DOHH2 (cell line): ENCODE measurements around the gene PCBP3.

Source experiments
- H3F3A ChIP-seq: fragments of 200-600 bp; sonication (generic), shearing (Covaris generic); 2 replicates; pipeline ENCODE4 v1.6.0; 2016; ENCODE audit warnings: antibody characterized with exemption, mild to moderate bottlenecking; ENCODE audit not compliant: control insufficient read depth, insufficient read depth
- H3K27ac ChIP-seq: fragments of 200-600 bp; sonication (generic); 2 replicates; pipeline ENCODE4 v1.5.1; 2014; ENCODE audit warnings: low read depth, mild to moderate bottlenecking, low read length, moderate library complexity
- H3K27me3 ChIP-seq: fragments of 200-600 bp; sonication (generic); 2 replicates; pipeline ENCODE4 v1.6.1; 2014; ENCODE audit warnings: mild to moderate bottlenecking, low read length, mixed read lengths; ENCODE audit not compliant: control insufficient read depth
- H3K36me3 ChIP-seq: fragments of 200-600 bp; sonication (generic); 2 replicates; pipeline ENCODE4 v1.6.1; 2014; ENCODE audit warnings: mild to moderate bottlenecking, low read length, moderate library complexity, mixed read lengths; ENCODE audit not compliant: control insufficient read depth
- H3K4me1 ChIP-seq: fragments of 200-600 bp; sonication (generic); 2 replicates; pipeline ENCODE4 v1.6.1; 2014; ENCODE audit warnings: mild to moderate bottlenecking, low read length, mixed read lengths; ENCODE audit not compliant: control insufficient read depth
- H3K4me2 ChIP-seq: fragments of 200-600 bp; sonication (generic); 2 replicates; pipeline ENCODE4 v1.6.0; 2014; ENCODE audit warnings: mild to moderate bottlenecking, low read length, moderate library complexity
- H3K4me3 ChIP-seq: fragments of 200-600 bp; sonication (generic); 2 replicates; pipeline ENCODE4 v1.5.1; 2014; ENCODE audit warnings: mild to moderate bottlenecking, low read length, mixed read lengths
- H3K79me2 ChIP-seq: fragments of 200-600 bp; sonication (generic); 2 replicates; pipeline ENCODE4 v1.6.1; 2014; ENCODE audit warnings: mild to moderate bottlenecking, low read length, mixed read lengths; ENCODE audit not compliant: control insufficient read depth
- H3K9me2 ChIP-seq: fragments of 200-600 bp; sonication (generic); replicated peaks from 2 replicates; pipeline ENCODE4 v1.6.1; 2014; ENCODE audit warnings: mild to moderate bottlenecking, low read length, mixed read lengths; ENCODE audit not compliant: control insufficient read depth
- H3K9me3 ChIP-seq: fragments of 200-600 bp; sonication (generic); 2 replicates; pipeline ENCODE4 v1.6.1; 2014; ENCODE audit warnings: antibody characterized with exemption, low read length, mixed read lengths; ENCODE audit not compliant: control insufficient read depth, insufficient read depth
- H4K20me1 ChIP-seq: fragments of 200-600 bp; sonication (generic); 2 replicates; pipeline ENCODE4 v1.6.0; 2014; ENCODE audit warnings: low read depth, mild to moderate bottlenecking, antibody characterized with exemption, low read length, moderate library complexity; ENCODE audit not compliant: control insufficient read depth, insufficient read depth
- CTCF ChIP-seq: fragments of 200-600 bp; sonication (generic); IDR thresholded peaks from one replicate; pipeline ENCODE4 v1.5.1; 2014; ENCODE audit warnings: antibody characterized with exemption, mild to moderate bottlenecking, low read depth, low read length; ENCODE audit not compliant: poor library complexity, severe bottlenecking
- EZH2phosphoT487 ChIP-seq: fragments of 200-600 bp; sonication (generic); IDR thresholded peaks from 2 replicates; pipeline ENCODE4 v1.6.1; 2017; ENCODE audit warnings: borderline replicate concordance, mild to moderate bottlenecking, antibody characterized with exemption, low read length, moderate library complexity, mixed read lengths

PCBP3 gene

GRCh38 chr21:45887788-45888187 lies 244.3 kb downstream of the PCBP3 start:
- Histone ChIP-seq H3K27me3 (no peaks in the 10 kb centered on the region), H3K9me2 (no peaks in the 10 kb centered on the region), H3F3A (no peaks in the 10 kb centered on the region), H3K36me3 (no peaks in the 10 kb centered on the region), H3K27ac (no peak overlapping the region), H4K20me1 (no peaks in the 10 kb centered on the region), H3K4me1 (no peaks in the 10 kb centered on the region), H3K9me3 (no peaks in the 10 kb centered on the region), H3K79me2 (no peaks in the 10 kb centered on the region), H3K4me3 (no peak overlapping the region), H3K4me2 (no peak overlapping the region)
- TF ChIP-seq CTCF = no peak
- no peak for TF ChIP-seq EZH2phosphoT487

GRCh38 chr21:45888386-45889009 lies 245.0 kb downstream of the PCBP3 start:
- TF ChIP-seq CTCF (no peak), EZH2phosphoT487 (no peak)
- Histone ChIP-seq H3K9me3 (no peaks in the 10 kb centered on the region), H3K4me2 (no peak overlapping the region), H3F3A (no peaks in the 10 kb centered on the region), H3K27me3 (no peaks in the 10 kb centered on the region), H3K36me3 (no peaks in the 10 kb centered on the region), H3K79me2 (no peaks in the 10 kb centered on the region), H4K20me1 (no peaks in the 10 kb centered on the region), H3K27ac (no peak overlapping the region), H3K9me2 (no peaks in the 10 kb centered on the region), H3K4me3 (no peak overlapping the region), H3K4me1 (no peaks in the 10 kb centered on the region)

GRCh38 chr21:45889256-45889655 lies 245.7 kb downstream of the PCBP3 start:
- no peak overlapping the region for H3K27ac ChIP-seq
- no peaks in the 10 kb centered on the region for H3K27me3 ChIP-seq
- H4K20me1 ChIP-seq = no peaks in the 10 kb centered on the region
- no peak overlapping the region for H3K4me3 ChIP-seq
- H3F3A ChIP-seq = no peaks in the 10 kb centered on the region
- H3K4me2 ChIP-seq = no peak overlapping the region
- no peaks in the 10 kb centered on the region for H3K9me2 ChIP-seq
- H3K4me1 ChIP-seq = no peaks in the 10 kb centered on the region
- no peaks in the 10 kb centered on the region for H3K9me3 ChIP-seq
- no peaks in the 10 kb centered on the region for H3K36me3 ChIP-seq
- TF ChIP-seq EZH2phosphoT487 (no peak), CTCF (no peak)
- H3K79me2 ChIP-seq = no peaks in the 10 kb centered on the region
